ENCODE data around the gene SARS1. TPM values are rescaled to one million over a fixed set of nuclear protein-coding genes. Genes with fewer than 3 reads are reported as not detected.
A peak's percentile ranks its signal among the peaks of the same experiment; 100 is the strongest.

SARS1 gene
- total RNA-seq, 1 experiment from 2014 or later: 158 TPM

DNA sequence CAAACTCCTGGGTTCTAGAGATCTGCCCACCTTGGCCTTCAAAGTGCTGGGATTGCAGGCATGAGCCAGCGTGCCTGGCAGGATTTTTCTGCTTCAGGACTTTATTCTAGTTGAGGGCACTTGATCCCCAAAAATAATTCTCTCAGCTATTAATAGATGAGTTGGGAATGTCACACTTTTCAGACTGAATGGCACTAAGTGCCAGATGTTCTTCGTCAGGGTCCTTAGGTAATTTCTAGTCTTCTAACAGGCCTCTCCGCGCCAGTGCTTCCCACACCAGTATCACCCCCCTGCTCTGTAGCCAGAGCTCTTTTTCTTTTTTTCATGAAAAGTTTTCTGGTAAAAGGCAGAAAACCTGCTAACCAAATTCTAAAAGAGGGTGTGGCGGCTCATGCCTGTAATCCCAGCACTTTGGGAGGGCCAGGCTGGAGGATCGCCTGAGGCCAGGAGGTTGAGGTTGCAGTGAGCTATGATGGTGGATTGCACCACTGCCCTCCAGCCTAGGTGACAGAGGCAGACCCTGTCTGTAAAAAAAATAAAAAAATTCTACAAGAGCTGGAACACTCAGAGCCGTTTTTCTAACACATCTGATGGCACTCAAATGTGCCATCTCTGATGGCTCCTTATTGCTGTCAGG is 6.1 kb upstream of the SARS1 start:
- Histone ChIP-seq H3K4me3 (ENCODE audit: low read length) (no peak overlapping the region), H3K9me2 (replicated peaks; ENCODE audit: low read length) (no peaks in the 10 kb centered on the region), H3K79me2 (ENCODE audit: low read length) (no peaks in the 10 kb centered on the region), H3K4me1 (ENCODE audit: insufficient read depth, low read length) (no peaks in the 10 kb centered on the region), H3F3A (ENCODE audit: low read length, unreplicated experiment) (no peaks in the 10 kb centered on the region), H3K27me3 (ENCODE audit: low read length) (no peaks in the 10 kb centered on the region), H3K27ac (ENCODE audit: low read length) (no peak overlapping the region), H3K4me2 (ENCODE audit: low read length) (no peak overlapping the region), H2AFZ (ENCODE audit: low read length) (no peak overlapping the region), H3K36me3 (ENCODE audit: low read depth, low read length) (no peaks in the 10 kb centered on the region), H3K9ac (ENCODE audit: low read length) (no peak overlapping the region), H3K9me3 (ENCODE audit: low read length) (no peaks in the 10 kb centered on the region), H4K20me1 (ENCODE audit: low read length) (no peaks in the 10 kb centered on the region)
- CTCF ChIA-PET: no interaction called here
- POLR2A ChIA-PET (ENCODE audit: unreplicated experiment): no interaction called here
- DNase-seq (no peak), ATAC-seq (no peak)
- TF ChIP-seq EZH2 (IDR thresholded peaks at IDR 0.05; ENCODE audit: low read length, unreplicated experiment): no peak
- TF ChIP-seq, protein P1, sequence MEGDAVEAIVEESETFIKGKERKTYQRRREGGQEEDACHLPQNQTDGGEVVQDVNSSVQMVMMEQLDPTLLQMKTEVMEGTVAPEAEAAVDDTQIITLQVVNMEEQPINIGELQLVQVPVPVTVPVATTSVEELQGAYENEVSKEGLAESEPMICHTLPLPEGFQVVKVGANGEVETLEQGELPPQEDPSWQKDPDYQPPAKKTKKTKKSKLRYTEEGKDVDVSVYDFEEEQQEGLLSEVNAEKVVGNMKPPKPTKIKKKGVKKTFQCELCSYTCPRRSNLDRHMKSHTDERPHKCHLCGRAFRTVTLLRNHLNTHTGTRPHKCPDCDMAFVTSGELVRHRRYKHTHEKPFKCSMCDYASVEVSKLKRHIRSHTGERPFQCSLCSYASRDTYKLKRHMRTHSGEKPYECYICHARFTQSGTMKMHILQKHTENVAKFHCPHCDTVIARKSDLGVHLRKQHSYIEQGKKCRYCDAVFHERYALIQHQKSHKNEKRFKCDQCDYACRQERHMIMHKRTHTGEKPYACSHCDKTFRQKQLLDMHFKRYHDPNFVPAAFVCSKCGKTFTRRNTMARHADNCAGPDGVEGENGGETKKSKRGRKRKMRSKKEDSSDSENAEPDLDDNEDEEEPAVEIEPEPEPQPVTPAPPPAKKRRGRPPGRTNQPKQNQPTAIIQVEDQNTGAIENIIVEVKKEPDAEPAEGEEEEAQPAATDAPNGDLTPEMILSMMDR (conservative IDR thresholded peaks at IDR 0.05; ENCODE audit: low read depth, low read length): no peak
- no peak for TF ChIP-seq EZH2phosphoT487 (IDR thresholded peaks at IDR 0.05; ENCODE audit: borderline replicate concordance, low read length)
- BruUV-seq (replicated peaks): no TSS peak
- intact Hi-C loops (cut with micrococcal nuclease): no loop called here

DNA sequence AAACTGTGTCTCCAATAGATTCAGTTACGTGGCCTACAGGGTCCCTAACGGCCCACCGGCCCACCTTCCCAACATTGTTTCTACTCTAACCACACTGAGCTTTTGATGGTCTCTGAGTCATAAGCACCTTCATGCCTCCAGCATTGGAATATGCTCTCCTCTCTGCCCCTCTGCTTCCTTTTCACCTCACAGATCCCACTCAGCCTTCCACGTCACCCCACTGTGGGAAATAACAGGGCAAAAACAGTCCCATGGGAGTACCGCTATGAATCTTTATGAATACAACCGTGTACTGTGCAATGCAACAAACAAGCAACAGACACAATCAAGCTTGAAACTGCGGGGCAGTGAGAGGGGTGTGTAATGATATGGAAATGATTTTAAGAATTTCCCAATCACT is 5.3 kb upstream of the SARS1 start:
- H3K9me2 ChIP-seq (replicated peaks; ENCODE audit: low read length): no peaks in the 10 kb centered on the region
- BruUV-seq (replicated peaks): no TSS peak
- ChIA-PET CTCF (no interaction called here), POLR2A (ENCODE audit: unreplicated experiment) (no interaction called here)
- no peak for DNase-seq
- no peak for TF ChIP-seq EZH2 (IDR thresholded peaks at IDR 0.05; ENCODE audit: low read length, unreplicated experiment)
- TF ChIP-seq, protein P1 (conservative IDR thresholded peaks at IDR 0.05; ENCODE audit: low read depth, low read length): no peak
- no peak for TF ChIP-seq EZH2phosphoT487 (IDR thresholded peaks at IDR 0.05; ENCODE audit: borderline replicate concordance, low read length)
- no peaks in the 10 kb centered on the region for H3K4me1 ChIP-seq (ENCODE audit: insufficient read depth, low read length)
- ATAC-seq: no peak
- H3K79me2 ChIP-seq (ENCODE audit: low read length): no peaks in the 10 kb centered on the region
- H4K20me1 ChIP-seq (ENCODE audit: low read length): no peaks in the 10 kb centered on the region
- H3K9me3 ChIP-seq (ENCODE audit: low read length): no peaks in the 10 kb centered on the region
- H3K9ac ChIP-seq (ENCODE audit: low read length): no peak overlapping the region
- intact Hi-C loops (cut with micrococcal nuclease): no loop called here
- H3K4me2 ChIP-seq (ENCODE audit: low read length): no peak overlapping the region
- no peaks in the 10 kb centered on the region for H3K36me3 ChIP-seq (ENCODE audit: low read depth, low read length)
- H3K4me3 ChIP-seq (ENCODE audit: low read length): no peak overlapping the region
- no peak overlapping the region for H3K27ac ChIP-seq (ENCODE audit: low read length)
- no peaks in the 10 kb centered on the region for H3K27me3 ChIP-seq (ENCODE audit: low read length)
- H3F3A ChIP-seq (ENCODE audit: low read length, unreplicated experiment): no peaks in the 10 kb centered on the region
- no peak overlapping the region for H2AFZ ChIP-seq (ENCODE audit: low read length)

DNA sequence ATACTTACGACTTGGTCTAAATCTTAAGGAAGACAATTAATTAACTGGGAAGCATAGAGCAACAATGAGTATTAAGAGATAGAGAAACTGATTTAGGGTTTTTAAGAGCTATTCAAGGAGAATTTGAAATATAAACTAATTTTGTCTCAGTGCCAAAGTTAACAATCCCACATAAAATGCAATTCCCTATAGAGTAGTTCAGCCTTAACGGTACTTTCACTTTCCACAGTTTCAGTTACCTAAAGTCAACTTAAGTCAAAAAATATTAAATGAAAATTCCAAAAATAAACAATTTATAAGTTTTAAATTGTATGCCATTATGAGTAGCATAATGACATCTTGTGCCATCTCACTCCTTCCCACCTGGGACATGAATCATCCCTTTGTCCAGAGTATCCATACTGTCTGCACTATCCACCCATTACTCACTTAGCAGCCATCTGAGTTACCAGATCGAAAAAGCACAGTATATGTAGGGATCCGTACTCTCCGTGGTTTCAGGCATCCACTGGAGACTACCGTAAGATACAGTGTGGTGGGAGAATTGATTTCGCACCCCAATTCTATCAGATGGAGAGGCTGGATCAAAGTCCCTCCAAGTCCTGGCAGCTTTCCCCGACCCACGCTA is 4.8 kb upstream of the SARS1 start:
- H2AFZ ChIP-seq (ENCODE audit: low read length): 0 out of 2 replicates have a peak overlapping the region, but pooled peaks have one; percentile 43
- DNase-seq (peak; percentile 22), ATAC-seq (no peak)
- TF ChIP-seq, protein P1 (conservative IDR thresholded peaks at IDR 0.05; ENCODE audit: low read depth, low read length): no peak
- TF ChIP-seq EZH2 (IDR thresholded peaks at IDR 0.05; ENCODE audit: low read length, unreplicated experiment) (no peak), EZH2phosphoT487 (IDR thresholded peaks at IDR 0.05; ENCODE audit: borderline replicate concordance, low read length) (no peak)
- H3K4me3 ChIP-seq (ENCODE audit: low read length): no peak overlapping the region
- no peak overlapping the region for H3K4me2 ChIP-seq (ENCODE audit: low read length)
- intact Hi-C loops (cut with micrococcal nuclease): no loop called here
- peaks cover 2% of the 10 kb centered on the region for H3K79me2 ChIP-seq (ENCODE audit: low read length)
- no peaks in the 10 kb centered on the region for H3K4me1 ChIP-seq (ENCODE audit: insufficient read depth, low read length)
- no peaks in the 10 kb centered on the region for H3F3A ChIP-seq (ENCODE audit: low read length, unreplicated experiment)
- H3K9me3 ChIP-seq (ENCODE audit: low read length): no peaks in the 10 kb centered on the region
- H3K27me3 ChIP-seq (ENCODE audit: low read length): no peaks in the 10 kb centered on the region
- ChIA-PET CTCF (no interaction called here), POLR2A (ENCODE audit: unreplicated experiment) (no interaction called here)
- no TSS peak for BruUV-seq (replicated peaks)
- H3K27ac ChIP-seq (ENCODE audit: low read length): no peak overlapping the region
- no peaks in the 10 kb centered on the region for H3K9me2 ChIP-seq (replicated peaks; ENCODE audit: low read length)
- H3K36me3 ChIP-seq (ENCODE audit: low read depth, low read length): no peaks in the 10 kb centered on the region
- H4K20me1 ChIP-seq (ENCODE audit: low read length): no peaks in the 10 kb centered on the region
- no peak overlapping the region for H3K9ac ChIP-seq (ENCODE audit: low read length)
